KOPT-K1 (cell line): Measurements from ENCODE around the gene BCAM.
"Not testable (repeated sequence)": the region's sequence is repeated elsewhere in the genome, so short reads cannot be mapped to it uniquely, and the experiment has no call there.

ENCODE experiments used
- H3K27ac ChIP-seq: fragments of 200-600 bp; sonication (generic); 2 replicates; pipeline ENCODE4 v1.5.1; 2016; ENCODE audit warnings: antibody characterized with exemption, mild to moderate bottlenecking, low read depth, low read length; ENCODE audit not compliant: poor library complexity, severe bottlenecking
- H3K36me3 ChIP-seq: fragments of 200-600 bp; sonication (generic); 2 replicates; pipeline ENCODE4 v1.5.1; 2017; ENCODE audit warnings: antibody characterized with exemption, mild to moderate bottlenecking, low read length, moderate library complexity; ENCODE audit not compliant: insufficient read depth
- H3K9me3 ChIP-seq: fragments of 200-600 bp; sonication (generic); 2 replicates; pipeline ENCODE4 v1.5.1; 2017; ENCODE audit warnings: antibody characterized with exemption, low read length, mild to moderate bottlenecking; ENCODE audit not compliant: insufficient read depth, poor library complexity, severe bottlenecking

Gene BCAM

DNA sequence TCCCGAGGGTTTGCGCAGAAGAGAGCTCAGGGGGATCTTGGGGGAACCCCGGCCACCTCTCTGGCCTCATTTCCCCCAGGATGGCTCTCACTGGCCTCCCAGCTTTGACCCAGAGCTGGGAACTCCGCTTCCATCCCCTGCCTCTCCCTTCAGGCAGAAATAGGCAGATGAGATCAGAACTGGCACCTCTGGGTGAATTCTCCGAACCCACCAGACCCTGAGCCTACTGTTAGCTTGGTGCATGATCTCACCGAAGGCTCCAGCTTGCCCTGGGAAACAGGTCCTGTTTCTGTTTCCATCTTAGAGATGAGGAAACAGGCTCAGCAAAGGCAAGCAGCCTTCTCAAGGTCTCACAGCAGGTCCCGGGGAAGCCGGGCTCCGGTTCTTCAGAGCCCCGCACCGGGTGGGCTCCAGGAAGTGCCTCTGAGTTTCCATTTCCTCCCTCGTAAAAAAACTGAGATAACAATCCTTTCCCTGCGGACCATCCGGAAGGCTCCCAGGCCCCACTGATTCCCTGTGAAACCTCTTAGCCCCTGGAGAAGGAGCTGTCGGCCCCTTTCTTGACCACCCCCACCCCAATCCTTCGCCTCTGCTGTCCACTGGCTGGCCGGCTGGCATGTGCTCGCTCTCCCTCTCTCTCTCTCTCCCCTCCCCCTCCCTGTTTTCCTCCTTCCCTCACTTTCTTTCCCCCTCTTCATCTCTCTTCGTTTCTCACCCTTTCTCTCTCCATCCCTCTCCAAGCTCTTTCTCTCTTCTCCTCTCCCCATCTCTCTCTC is 39.3 kb downstream of the BCAM start:
- Histone ChIP-seq H3K27ac (no peak overlapping the region), H3K9me3 (no peaks in the 10 kb centered on the region), H3K36me3 (no peaks in the 10 kb centered on the region)

DNA sequence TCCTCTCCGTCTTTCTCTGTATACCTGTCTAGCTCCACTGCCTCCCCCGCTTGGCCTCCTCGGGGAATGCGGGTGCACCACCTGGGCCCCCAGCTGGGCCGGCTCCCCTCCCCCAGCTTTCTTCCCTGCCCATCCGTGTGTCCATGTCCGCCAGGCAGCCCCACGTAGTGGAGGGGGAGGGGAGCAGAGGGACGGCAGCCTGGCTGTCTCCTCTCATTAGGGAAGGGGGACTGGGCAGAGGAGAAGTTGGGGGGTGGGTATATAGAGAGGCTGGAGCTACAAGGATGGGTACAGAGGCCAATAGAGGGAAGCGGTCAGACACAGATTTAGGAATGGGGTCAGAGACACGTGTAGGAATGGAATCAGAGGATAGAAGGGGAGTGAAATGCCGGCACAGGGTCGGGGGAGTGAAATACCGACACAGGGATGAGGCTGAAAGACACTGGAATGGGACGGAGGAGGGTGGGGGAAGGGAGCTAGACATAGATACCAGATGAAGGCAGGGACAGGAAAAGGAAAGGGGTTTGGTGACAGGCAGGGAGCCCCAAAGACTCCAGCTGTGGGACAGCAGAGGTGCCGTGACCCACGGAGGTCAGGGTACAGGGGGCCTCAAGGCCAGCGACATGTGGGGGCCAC is 40.0 kb downstream of the BCAM start:
- no peaks in the 10 kb centered on the region for H3K9me3 ChIP-seq
- no peaks in the 10 kb centered on the region for H3K36me3 ChIP-seq
- H3K27ac ChIP-seq, result no peak overlapping the region

DNA sequence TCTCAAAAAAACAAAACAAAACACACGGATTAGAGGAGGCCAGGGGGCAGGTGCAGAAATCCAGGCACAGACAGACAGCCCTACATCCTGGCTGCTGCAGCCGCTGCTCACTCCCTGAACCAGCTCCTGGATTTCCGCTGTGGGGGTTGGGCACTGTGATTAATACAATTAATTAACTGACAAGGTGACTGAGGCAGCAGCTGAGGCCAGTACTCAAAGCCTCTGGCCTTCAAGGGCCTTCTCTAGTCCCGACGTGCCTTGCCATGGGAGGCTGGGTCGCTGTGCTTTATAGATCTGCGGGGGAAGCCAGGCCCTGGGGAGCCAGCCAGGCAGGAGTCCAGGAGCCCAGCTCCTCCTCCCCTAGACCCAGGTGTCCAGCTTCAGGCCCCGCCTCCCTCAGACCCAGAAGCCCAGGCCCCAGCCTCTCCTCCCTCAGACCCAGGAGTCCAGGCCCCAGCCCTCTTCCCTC is 41.8 kb downstream of the BCAM start:
- Histone ChIP-seq H3K9me3 (no peaks in the 10 kb centered on the region), H3K27ac (no peak overlapping the region), H3K36me3 (no peaks in the 10 kb centered on the region)

DNA sequence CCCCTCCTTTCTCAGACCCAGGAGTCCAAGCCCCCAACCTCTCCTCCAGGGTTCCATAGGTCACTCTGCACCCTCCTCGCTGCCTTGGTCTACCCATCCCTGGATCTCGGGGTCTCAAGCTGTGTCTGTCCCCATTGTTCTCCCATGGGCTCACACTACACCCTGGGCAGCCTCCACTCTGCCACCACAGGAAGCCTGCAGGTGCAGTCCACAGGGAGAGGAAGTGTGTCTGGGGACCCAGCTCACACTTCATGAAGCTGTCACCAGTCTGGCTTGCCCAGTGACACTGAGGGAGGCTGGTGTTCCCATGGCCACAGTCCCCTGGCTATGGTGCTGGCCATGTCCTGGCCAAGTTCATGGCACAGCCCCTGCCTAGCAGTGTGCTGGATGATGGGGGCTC is 42.5 kb downstream of the BCAM start:
- no peaks in the 10 kb centered on the region for H3K36me3 ChIP-seq
- H3K27ac ChIP-seq, result no peak overlapping the region

DNA sequence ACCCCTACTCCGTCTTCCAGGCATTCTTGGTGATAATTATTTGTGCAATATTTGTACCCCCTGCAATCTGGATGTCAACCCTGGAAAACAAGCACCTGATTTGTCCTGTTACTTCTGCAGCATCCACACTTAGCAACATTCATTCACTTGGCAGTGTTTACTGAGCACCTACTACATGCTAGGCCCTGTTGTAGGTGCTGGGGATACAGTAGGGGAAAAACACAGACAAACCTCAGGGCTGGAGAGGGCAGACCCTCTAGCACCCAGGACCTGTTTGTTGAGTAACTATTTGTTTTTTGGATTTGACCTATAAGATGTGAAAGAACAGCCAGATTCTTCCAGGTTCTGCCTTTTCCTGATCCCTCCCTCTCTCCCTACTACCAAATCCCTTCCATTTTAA is 46.7 kb downstream of the BCAM start:
- no peaks in the 10 kb centered on the region for H3K36me3 ChIP-seq
- H3K9me3 ChIP-seq, result no peaks in the 10 kb centered on the region
- no peak overlapping the region for H3K27ac ChIP-seq

More for the DNA sequence above, 42.5 kb downstream of the BCAM start:
- H3K9me3 ChIP-seq, result no peaks in the 10 kb centered on the region

DNA sequence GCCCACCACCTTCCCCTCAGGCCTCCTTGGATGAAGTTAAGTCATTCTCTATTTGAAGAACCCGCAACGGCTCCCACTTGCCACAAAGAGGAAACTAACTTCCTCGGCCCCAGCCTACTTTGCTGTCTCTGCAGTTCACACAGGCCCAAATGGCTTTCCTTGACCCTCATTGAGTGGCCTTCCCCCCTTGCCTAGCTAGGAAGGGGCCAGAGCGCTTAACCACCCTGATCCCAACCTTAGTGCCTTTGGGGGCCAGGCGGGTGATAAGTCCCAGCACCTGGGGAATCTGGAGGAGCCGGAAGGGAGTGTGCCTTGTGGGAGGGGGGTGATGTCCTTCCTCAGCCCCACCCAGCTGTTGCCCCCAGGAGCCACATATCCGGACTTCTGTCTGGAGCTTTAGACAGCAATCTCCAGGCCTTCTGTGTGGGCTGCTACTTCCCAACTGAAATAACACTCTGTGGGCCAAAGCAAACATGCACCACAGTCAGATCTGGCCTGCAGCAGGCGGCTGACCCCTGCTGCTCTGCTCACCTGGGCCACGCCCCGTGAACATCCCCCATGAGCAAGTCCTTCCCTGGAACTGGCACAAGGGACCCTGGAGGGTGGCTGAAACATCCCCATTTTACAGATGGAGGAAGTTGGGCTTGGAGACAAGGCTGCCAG is 47.6 kb downstream of the BCAM start:
- H3K36me3 ChIP-seq, result no peaks in the 10 kb centered on the region
- H3K27ac ChIP-seq, result no peak overlapping the region
- no peaks in the 10 kb centered on the region for H3K9me3 ChIP-seq

DNA sequence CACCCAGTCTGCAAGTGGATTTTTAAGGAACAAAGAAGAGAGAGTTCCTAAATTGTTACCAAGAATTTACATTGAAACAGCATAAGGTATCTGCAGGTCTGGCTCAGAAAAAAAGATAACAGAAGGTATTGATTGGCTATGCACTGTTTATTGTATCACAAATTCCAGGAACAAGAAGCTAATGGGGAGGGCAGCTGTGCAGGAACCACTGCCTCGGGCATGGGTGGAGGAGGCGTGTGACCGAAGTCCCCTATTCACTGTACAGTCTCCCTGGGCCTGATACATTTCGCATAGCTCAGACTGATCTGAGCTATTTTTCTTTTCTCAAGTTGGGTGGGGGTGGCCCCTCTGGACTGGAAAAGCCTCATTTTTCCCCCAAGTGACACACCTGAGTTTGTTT is 48.9 kb downstream of the BCAM start:
- Histone ChIP-seq H3K36me3 (no peaks in the 10 kb centered on the region), H3K9me3 (no peaks in the 10 kb centered on the region), H3K27ac (no peak overlapping the region)

DNA sequence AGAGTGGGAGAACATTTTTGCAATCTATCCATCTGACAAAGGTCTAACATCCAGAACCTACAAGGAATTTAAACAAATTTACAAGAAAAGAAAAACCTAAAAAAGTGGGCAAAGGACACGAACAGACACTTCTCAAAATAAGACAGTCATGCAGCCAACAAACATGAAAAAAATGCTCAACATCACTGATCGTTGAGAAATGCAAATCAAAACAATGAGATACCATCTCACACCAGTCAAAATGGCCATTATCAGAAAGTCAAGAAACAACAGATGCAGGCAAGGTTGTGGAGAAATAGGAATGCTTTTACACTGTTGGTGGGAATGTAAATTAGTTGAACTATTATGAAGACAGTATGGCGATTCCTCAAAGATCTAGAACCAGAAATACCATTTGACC is 52.7 kb downstream of the BCAM start:
- H3K27ac ChIP-seq, H3K9me3 ChIP-seq, H3K36me3 ChIP-seq: not testable (repeated sequence)

DNA sequence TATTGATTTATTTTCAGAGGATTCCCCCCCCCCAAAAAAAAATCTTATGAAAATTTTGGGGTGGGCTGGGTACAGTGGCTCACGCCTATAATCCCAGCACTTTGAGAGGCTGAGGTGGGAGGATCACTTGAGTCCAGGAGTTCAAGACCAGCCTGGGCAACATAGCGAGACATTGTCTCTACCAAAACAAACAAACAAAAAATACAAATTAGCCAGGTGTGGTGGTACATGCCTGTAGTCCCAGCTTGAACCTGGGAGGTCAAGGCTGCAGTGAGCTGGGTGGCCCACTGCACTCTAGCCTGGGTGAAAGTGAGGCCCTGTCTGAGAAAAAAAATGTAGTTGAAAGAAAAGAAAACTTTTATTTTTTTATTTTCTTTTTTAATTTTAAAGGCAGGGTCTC is 55.1 kb downstream of the BCAM start:
- H3K9me3 ChIP-seq, result no peaks in the 10 kb centered on the region
- H3K27ac ChIP-seq, result no peak overlapping the region
- H3K36me3 ChIP-seq, result no peaks in the 10 kb centered on the region

DNA sequence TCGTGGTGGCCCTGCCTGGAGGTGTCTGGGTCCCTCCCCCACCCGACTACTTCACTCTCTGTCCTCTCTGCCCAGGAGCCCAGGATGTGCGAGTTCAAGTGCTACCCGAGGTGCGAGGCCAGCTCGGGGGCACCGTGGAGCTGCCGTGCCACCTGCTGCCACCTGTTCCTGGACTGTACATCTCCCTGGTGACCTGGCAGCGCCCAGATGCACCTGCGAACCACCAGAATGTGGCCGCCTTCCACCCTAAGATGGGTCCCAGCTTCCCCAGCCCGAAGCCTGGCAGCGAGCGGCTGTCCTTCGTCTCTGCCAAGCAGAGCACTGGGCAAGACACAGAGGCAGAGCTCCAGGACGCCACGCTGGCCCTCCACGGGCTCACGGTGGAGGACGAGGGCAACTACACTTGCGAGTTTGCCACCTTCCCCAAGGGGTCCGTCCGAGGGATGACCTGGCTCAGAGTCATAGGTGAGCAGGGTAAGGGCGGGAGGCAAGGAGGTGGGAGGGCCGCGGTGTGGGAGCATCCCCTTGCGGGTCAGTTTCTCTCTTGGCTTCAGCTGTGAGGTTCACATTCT is 56.4 kb downstream of the BCAM start:
- H3K9me3 ChIP-seq, result no peaks in the 10 kb centered on the region
- no peak overlapping the region for H3K27ac ChIP-seq
- H3K36me3 ChIP-seq, result no peaks in the 10 kb centered on the region

DNA sequence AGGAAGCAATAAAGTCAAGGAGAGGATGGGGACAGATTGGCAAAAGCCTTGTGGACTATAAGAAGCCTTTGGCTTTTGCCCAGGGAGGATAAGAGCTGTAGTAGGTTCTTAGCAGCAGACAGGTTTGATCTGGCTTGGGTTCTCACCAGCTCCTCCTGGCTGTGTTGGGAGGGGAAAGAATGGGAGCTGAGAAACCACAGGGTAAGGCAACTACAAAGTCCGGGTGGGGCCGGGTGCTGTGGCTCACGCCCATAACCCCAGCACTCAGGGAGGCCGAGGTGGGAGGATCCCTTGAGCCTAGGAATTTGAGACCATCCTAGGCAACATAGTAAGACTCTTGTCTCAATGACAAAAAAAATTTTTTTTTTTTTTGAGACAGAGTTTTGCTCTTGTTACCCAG is 57.8 kb downstream of the BCAM start:
- Histone ChIP-seq H3K27ac (no peak overlapping the region), H3K9me3 (no peaks in the 10 kb centered on the region), H3K36me3 (no peaks in the 10 kb centered on the region)

DNA sequence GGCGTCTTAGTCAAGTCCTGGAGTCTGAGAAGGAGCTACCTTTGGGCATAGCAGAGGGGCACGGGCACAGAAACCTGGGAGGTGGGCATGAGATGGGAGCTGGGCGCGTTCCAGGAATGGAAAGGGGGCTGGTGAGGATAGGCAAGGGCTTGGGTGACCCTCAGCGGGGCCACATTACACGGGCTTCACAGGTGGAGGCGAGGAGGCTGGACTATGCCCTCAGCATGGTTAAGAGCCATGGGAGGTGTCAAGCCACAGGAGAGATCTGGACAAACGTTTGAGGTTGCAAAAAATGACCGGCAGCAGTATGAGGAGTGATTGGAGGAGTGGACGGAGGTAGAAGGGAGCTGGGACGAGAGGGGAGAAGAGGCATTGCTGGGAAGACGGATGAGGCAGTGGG is 58.7 kb downstream of the BCAM start:
- no peaks in the 10 kb centered on the region for H3K36me3 ChIP-seq
- H3K9me3 ChIP-seq, result no peaks in the 10 kb centered on the region
- H3K27ac ChIP-seq, result no peak overlapping the region

DNA sequence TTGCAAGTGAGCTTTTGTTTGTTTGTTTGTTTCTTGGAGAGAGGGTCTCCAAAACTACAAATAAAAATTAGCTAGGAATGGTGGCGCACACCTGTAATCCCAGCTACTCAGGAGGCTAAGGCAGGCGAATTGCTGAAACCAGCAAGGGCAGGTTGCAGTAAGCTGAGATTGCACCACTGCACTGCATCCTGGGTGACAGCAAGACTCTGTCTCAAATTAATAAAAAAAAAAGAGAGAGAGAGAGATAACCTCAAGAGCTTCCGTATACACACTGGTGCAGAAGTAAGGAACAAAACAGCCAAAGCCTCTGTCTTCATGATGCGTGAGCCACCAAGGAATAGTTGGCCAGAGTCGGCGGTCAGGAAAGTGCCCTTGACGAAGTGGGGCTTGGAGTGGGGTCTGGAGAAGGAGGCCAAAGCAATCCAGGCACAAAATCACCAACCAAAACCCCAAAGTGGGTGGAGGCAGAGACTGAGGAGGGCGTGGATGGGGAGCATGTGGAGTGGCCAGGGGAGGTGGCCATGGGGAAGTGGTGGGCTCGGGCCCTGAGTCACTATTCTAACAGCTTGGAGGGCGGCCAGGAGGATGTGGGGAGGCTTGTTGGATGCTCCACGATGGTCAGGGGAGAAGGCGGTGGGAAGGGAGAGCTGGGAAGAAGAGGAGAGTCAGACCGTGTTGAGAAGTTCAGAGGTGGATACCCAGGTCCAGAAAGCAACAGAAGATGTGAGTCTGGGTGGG is 61.0 kb downstream of the BCAM start:
- Histone ChIP-seq H3K36me3 (no peaks in the 10 kb centered on the region), H3K9me3 (no peaks in the 10 kb centered on the region), H3K27ac (no peak overlapping the region)
